PC-3 (cell line): ENCODE data around the gene HDAC4.

Experiments used
- EZH2 ChIP-seq: fragments of 300-600 bp; sonication (generic); IDR thresholded peaks from one replicate; pipeline ENCODE4 v1.6.1; 2017; ENCODE audit warnings: antibody characterized with exemption, mild to moderate bottlenecking, low read length; ENCODE audit not compliant: unreplicated experiment
- EZH2phosphoT487 ChIP-seq: fragments of 300-600 bp; sonication (generic); IDR thresholded peaks from 2 replicates; pipeline ENCODE4 v1.6.1; 2018; ENCODE audit warnings: mild to moderate bottlenecking, antibody characterized with exemption, low read length, borderline replicate concordance
- TF ChIP-seq, protein P1 (sequence below): fragments of 300-600 bp; sonication (generic); conservative IDR thresholded peaks from 2 replicates; pipeline ENCODE4 v1.5.1; 2017; ENCODE audit warnings: antibody characterized with exemption, low read depth, mild to moderate bottlenecking, low read length

DNA sequence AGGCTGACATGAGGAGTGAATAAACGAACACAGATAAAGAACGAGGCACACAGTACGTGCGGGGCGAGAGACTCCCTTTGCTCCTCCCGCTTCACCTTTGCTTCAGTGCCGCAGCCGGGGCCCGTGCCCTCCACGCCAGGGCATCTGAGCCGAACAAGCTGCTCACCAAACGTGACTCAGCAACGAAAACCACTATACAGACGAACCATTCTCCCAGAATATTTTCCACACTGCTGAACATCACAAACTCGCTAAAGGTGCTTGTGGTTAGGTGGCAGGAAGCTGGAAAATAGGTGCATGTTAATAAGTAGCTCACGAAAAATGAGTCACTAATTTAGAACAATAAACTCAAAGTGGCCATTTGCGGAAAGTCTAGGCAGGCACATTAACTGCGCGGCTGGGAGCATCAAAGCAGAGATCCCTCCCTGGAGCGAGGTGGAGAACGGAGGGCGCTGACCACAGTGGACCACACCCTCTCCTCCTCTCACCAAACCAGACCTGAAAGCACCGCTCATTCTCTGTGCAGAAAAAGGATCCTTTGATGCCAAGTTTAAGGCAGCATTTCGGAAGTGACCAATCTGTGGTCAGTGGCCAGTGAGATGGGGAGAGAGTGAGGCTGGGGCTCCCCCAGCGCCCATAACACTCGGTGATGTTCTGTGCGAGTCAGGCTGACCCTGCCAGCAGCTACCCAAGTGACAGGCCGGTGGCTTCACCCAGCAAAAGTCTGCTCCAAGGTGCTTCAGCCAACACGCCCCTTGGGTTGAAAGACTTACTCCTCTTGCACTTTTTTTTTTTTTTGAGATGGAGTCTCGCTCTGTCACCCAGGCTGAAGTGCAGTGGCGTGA is 153.2 kb downstream of the HDAC4 start:
- TF ChIP-seq EZH2 (no peak), EZH2phosphoT487 (no peak)
- TF ChIP-seq, protein P1, sequence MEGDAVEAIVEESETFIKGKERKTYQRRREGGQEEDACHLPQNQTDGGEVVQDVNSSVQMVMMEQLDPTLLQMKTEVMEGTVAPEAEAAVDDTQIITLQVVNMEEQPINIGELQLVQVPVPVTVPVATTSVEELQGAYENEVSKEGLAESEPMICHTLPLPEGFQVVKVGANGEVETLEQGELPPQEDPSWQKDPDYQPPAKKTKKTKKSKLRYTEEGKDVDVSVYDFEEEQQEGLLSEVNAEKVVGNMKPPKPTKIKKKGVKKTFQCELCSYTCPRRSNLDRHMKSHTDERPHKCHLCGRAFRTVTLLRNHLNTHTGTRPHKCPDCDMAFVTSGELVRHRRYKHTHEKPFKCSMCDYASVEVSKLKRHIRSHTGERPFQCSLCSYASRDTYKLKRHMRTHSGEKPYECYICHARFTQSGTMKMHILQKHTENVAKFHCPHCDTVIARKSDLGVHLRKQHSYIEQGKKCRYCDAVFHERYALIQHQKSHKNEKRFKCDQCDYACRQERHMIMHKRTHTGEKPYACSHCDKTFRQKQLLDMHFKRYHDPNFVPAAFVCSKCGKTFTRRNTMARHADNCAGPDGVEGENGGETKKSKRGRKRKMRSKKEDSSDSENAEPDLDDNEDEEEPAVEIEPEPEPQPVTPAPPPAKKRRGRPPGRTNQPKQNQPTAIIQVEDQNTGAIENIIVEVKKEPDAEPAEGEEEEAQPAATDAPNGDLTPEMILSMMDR, result no peak
